Upper lobe of left lung (tissue), 6 donors: ENCODE results near the gene PSMD2. TPM values are rescaled to one million over a fixed set of nuclear protein-coding genes. Genes with fewer than 3 reads are reported as not detected.
"Not testable (repeated sequence)": the region's sequence is repeated elsewhere in the genome, so short reads cannot be mapped to it uniquely, and the experiment has no call there.

Experiments
- ATAC-seq, 2 donors: fragments of 200-7000 bp; cut with Tn5 transposase; one replicate each; pipeline ENCODE4 v1.9.1; 2022; ENCODE audit warnings: mild to moderate bottlenecking in 2 of 2, moderate library complexity in 2 of 2; ENCODE audit not compliant: low FRiP score in 2 of 2
- DNase-seq, 2 donors: peaks; one replicate each; pipeline ENCODE4 v3.0.0-alpha.2; 2019 to 2020
- H3K27ac ChIP-seq, 4 donors: fragments of 200-600 bp; sonication (generic); one replicate each; pipeline ENCODE4 v1.5.1; 2016 to 2019
- H3K27me3 ChIP-seq, 4 donors: fragments of 200-600 bp; sonication (generic); one replicate each; pipeline ENCODE4 v1.5.1; 2017 to 2019
- H3K36me3 ChIP-seq, 4 donors: fragments of 200-600 bp; sonication (generic); one replicate each; pipeline ENCODE4 v1.5.1; 2016 to 2019
- H3K4me1 ChIP-seq, 4 donors: fragments of 200-600 bp; sonication (generic); one replicate each; pipeline ENCODE4 v1.5.1; 2018 to 2019
- H3K4me3 ChIP-seq, 4 donors: fragments of 200-600 bp; sonication (generic); one replicate each; pipeline ENCODE4 v1.5.1; 2017 to 2019; ENCODE audit warnings: mild to moderate bottlenecking in 2 of 4, moderate library complexity in 1 of 4
- H3K9me3 ChIP-seq, 4 donors: fragments of 200-600 bp; sonication (generic); one replicate each; pipeline ENCODE4 v1.5.1; 2018 to 2019
- EP300 ChIP-seq, 4 donors: sonication (generic); formaldehyde crosslinking; IDR thresholded peaks; one replicate each; pipeline ENCODE4 v1.5.1; 2017; ENCODE audit warnings: antibody characterized with exemption in 4 of 4, control low read depth in 2 of 4
- POLR2A ChIP-seq, 4 donors: fragments of 450-650 bp; IDR thresholded peaks; one replicate each; pipeline ENCODE4 v1.5.1; 2016 to 2017; ENCODE audit warnings: antibody characterized with exemption in 4 of 4, mild to moderate bottlenecking in 2 of 4
- POLR2AphosphoS5 ChIP-seq, 2 donors: sonication (generic); formaldehyde crosslinking; IDR thresholded peaks; one replicate each; pipeline ENCODE4 v1.5.1; 2017; ENCODE audit warnings: antibody characterized with exemption in 2 of 2
- WGBS, 2 donors: methylation state at CpG; one replicate each; pipeline ENCODE4 v1.1.5; 2017 to 2018; 5-methylcytosine and 5-hydroxymethylcytosine counted together
- total RNA-seq, 6 donors: library from RNA; depleted of rRNA in 4 of 6; stranded (reverse); fragments of >200 nt in 4 of 6; gene quantifications; one replicate each; pipeline versions ENCODE4 v1.1.0 to v1.2.1, GENCODE V29; 2016 to 2021
- TF ChIP-seq, protein P1 (sequence below), 6 experiments: fragments of 450-650 bp in 4 of 6; fragments of 200-600 bp in 2 of 6; sonication (generic) in 2 of 6; IDR thresholded peaks; one replicate each; pipeline ENCODE4 v1.5.1; 2016 to 2019; ENCODE audit warnings: antibody characterized with exemption in 6 of 6
- donor health status: DM: no; HTN: no; CAD: no; lungs with moderate emphysema.
- donor health status: DM: no; HTN: yes; CAD: no; lungs with severe emphysema.

PSMD2 gene
- total RNA-seq, 6 donors from 2014 or later, result 144 to 259 (median 165) TPM

DNA sequence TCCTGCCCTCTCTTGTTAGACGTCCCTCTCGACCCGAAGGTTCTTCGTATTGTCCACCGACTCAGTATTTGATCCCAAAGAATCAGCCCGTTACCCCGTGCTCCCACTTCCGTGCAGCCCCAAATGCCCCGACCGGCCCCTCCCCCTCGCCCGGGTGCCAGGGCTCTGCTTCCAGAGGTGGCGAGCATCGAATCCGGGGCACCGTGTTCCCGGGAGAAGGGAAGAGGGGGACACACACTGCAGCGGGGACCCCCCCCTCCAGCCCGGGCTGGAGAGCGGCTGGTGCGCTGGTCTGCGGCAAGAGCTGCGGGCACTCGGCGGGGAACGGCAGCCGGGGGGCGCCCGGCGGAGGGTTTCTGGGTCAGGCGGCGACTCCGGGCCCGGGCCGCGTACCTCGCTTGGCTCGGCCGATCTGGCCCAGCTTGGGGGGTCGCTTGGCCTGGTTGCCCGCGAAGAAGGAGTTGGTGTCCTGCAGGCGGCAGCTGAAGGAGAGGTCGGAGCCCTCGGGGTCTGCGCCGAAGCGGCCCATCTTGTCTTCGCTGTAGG is 38.2 kb upstream of the PSMD2 start:
- DNase-seq (peak in 1 of 2 donors; percentile 88), ATAC-seq (no peak)
- no peak overlapping the region for H3K27ac ChIP-seq
- TF ChIP-seq POLR2A (IDR thresholded peaks at IDR 0.05), result no peak
- no peak for TF ChIP-seq POLR2AphosphoS5 (IDR thresholded peaks at IDR 0.05)
- TF ChIP-seq EP300 (IDR thresholded peaks at IDR 0.05), result no peak
- TF ChIP-seq, protein P1, sequence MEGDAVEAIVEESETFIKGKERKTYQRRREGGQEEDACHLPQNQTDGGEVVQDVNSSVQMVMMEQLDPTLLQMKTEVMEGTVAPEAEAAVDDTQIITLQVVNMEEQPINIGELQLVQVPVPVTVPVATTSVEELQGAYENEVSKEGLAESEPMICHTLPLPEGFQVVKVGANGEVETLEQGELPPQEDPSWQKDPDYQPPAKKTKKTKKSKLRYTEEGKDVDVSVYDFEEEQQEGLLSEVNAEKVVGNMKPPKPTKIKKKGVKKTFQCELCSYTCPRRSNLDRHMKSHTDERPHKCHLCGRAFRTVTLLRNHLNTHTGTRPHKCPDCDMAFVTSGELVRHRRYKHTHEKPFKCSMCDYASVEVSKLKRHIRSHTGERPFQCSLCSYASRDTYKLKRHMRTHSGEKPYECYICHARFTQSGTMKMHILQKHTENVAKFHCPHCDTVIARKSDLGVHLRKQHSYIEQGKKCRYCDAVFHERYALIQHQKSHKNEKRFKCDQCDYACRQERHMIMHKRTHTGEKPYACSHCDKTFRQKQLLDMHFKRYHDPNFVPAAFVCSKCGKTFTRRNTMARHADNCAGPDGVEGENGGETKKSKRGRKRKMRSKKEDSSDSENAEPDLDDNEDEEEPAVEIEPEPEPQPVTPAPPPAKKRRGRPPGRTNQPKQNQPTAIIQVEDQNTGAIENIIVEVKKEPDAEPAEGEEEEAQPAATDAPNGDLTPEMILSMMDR (IDR thresholded peaks at IDR 0.05), result no peak
- H3K9me3 ChIP-seq, result no peaks in the 10 kb centered on the region
- 2% methylated on average over 12 to 14 of the region's 49 CpGs for WGBS, 2 donors
- peaks cover 0 to 32% (median 16%) of the 10 kb centered on the region in 4 donors for H3K27me3 ChIP-seq
- peaks cover 30 to 35% (median 32%) of the 10 kb centered on the region in 4 donors for H3K4me1 ChIP-seq
- peaks cover 0 to 3% (median 0%) of the 10 kb centered on the region in 4 donors for H3K36me3 ChIP-seq
- peak overlapping the region in 3 of 4 donors; percentile 49 to 62 (median 55) for H3K4me3 ChIP-seq

DNA sequence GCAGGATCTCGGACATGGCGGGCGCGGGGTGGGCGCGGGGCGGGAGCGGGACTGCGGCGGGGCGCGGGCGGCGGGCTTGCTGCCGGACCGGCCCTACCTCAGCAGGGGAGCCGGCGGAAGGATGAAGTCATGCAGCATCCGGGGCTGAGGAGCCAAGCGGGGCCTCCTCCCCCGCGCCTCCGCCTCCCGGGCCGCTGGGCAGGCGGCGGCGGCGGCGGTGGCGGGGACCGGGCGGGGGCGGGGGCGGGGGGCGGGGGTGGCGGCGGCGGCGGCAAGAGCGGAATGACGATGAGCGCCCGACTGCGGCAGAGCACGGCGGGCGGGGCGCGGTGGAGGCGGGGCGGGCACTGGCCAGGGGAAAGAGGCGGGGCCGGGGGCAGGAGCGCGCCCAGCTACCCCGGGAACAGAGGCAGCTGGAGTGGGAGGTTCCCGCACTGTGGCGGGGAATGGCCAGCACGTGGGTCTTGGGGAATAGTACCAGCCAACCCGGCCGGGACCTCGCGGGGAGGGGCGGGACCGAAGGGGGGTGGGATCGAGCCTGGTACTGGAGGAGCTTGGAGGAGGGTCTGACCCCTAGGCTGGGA is 37.7 kb upstream of the PSMD2 start, which contains the start of gene CAMK2N2:
CAMK2N2 (minus strand) TSS at position 284 of the 584 bp plus-strand sequence; CDS start at position 16, 268 bp downstream.
- peaks cover 0 to 3% (median 0%) of the 10 kb centered on the region in 4 donors for H3K36me3 ChIP-seq
- TF ChIP-seq, protein P1 (IDR thresholded peaks at IDR 0.05), result no peak
- TF ChIP-seq EP300 (IDR thresholded peaks at IDR 0.05) (no peak), POLR2AphosphoS5 (IDR thresholded peaks at IDR 0.05) (no peak)
- peak; percentile 19 to 84 for ATAC-seq
- H3K4me3 ChIP-seq, result peak within 1 kb of the TSS; percentile 5 to 62 (median 52)
- no peak within 1 kb of the TSS for H3K27ac ChIP-seq
- H3K4me1 ChIP-seq, result peaks cover 30 to 35% (median 32%) of the 10 kb centered on the region in 4 donors
- H3K27me3 ChIP-seq, result peaks cover 0 to 32% (median 16%) of the 10 kb centered on the region in 4 donors
- H3K9me3 ChIP-seq, result no peaks in the 10 kb centered on the region
- 0 to 10% methylated on average over 2 to 7 of the region's 67 CpGs for WGBS, 2 donors
- peak; percentile 58 to 92 for DNase-seq

DNA sequence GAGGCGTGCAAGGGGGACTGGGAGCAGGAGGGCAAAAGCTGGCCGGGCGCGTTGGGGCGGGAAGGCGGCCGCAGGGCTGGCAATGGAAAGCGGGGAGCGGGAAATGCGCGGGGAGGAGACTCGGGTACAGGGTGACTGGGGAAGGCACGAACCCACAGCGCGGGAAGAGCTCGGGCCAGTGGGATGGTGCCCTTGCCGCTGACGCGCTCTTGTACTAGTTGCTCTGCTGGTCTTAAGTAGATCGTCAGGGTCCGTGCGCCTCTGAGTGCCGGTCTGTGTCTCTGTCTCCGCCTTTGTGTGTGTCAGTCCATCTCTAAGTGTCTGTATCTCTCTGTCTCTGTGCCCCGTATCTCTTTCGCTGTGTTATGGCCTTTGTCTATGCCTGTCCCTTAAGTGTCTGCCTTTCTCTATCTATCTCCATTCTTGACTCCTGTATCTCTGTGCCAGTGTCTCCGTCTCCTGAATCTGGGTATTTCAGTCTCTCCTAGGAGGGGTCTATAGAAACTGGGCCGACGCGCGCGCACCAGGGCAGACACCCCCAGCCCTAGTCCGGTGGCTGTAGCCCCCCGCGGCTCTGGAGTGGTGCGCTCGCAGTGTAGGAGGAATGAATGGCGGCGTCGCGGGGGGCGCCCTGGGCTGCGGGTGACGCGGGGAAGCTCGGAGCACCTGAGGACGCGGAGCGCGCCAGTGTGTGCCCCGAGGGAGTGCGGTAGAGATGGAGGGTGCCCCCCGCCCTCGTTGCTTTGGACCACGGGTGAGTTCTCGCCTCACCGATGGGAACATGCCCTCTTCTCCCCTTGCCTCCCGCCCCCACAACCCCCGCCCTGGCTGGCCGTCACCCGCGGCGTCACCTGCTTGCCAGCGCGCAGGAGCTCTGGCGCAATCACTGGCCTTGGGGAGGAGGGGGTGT is 36.9 kb upstream of the PSMD2 start:
- Histone ChIP-seq H3K27me3 (peaks cover 0 to 32% (median 16%) of the 10 kb centered on the region in 4 donors), H3K4me3 (peak overlapping the region; percentile 5 to 62 (median 52)), H3K36me3 (peaks cover 0 to 3% (median 0%) of the 10 kb centered on the region in 4 donors), H3K9me3 (no peaks in the 10 kb centered on the region), H3K4me1 (peaks cover 30 to 35% (median 32%) of the 10 kb centered on the region in 4 donors), H3K27ac (no peak overlapping the region)
- DNase-seq, result peak in 1 of 2 donors; percentile 84
- TF ChIP-seq POLR2AphosphoS5 (IDR thresholded peaks at IDR 0.05) (no peak), EP300 (IDR thresholded peaks at IDR 0.05) (no peak), POLR2A (IDR thresholded peaks at IDR 0.05) (no peak)
- TF ChIP-seq, protein P1 (IDR thresholded peaks at IDR 0.05), result no peak
- peak; percentile 2 to 12 for ATAC-seq
- 4 to 6% methylated on average over 36 to 56 of the region's 66 CpGs for WGBS, 2 donors

DNA sequence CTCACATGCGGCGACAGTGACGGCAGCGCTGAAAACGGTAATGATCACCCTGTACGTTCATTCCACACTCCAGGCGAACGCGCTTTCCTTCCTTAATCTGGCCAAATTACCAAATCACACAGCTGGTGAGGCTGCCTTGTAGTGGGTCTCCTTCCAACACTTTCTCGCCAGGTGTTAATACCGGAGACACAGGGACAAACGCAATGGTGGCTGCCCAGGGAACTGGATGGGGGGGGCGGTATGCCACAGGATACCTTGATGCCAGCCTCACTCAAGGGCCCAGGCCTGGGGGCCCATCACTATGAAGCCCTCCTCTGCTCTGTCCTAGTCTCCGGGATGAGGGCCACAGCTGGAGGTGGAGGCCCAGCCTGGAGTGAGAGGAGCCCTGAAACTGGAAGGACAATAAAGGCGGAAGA is 36.3 kb upstream of the PSMD2 start:
- peak overlapping the region in 2 of 4 donors; percentile 55 to 62 for H3K4me3 ChIP-seq
- TF ChIP-seq POLR2A (IDR thresholded peaks at IDR 0.05), result no peak
- TF ChIP-seq POLR2AphosphoS5 (IDR thresholded peaks at IDR 0.05), result no peak
- TF ChIP-seq, protein P1 (IDR thresholded peaks at IDR 0.05), result no peak
- TF ChIP-seq EP300 (IDR thresholded peaks at IDR 0.05), result no peak
- H3K27ac ChIP-seq, result no peak overlapping the region
- DNase-seq (no peak), ATAC-seq (no peak)
- H3K36me3 ChIP-seq, result peaks cover 0 to 3% (median 0%) of the 10 kb centered on the region in 4 donors
- H3K9me3 ChIP-seq, result no peaks in the 10 kb centered on the region
- H3K27me3 ChIP-seq, result peaks cover 0 to 32% (median 16%) of the 10 kb centered on the region in 4 donors
- H3K4me1 ChIP-seq, result peaks cover 30 to 35% (median 32%) of the 10 kb centered on the region in 4 donors
- WGBS, 2 donors, result 15 to 25% methylated on average over 11 to 15 of the region's 15 CpGs

DNA sequence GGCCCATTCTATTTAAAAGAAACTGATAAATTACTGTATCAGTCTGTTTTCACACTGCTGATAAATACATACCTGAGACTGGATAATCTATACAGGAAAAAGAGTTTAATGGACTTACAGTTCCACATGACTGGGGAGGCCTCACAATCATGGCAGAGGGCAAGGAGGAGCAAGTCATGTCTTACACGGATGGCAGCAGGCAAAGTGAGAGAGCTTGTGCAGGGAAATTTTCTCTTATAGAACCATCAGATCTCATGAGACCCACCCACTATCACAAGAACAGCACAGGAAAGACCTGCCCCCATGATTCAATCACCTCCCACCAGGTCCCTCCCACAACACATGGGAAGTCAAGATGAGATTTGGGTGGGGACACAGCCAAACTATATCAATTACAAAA is 31.8 kb upstream of the PSMD2 start:
- 84 to 89% methylated on average over 1 of the region's 1 CpG for WGBS, 2 donors
- not testable (repeated sequence) for H3K27ac ChIP-seq, H3K9me3 ChIP-seq, DNase-seq, H3K36me3 ChIP-seq, H3K27me3 ChIP-seq, H3K4me1 ChIP-seq, H3K4me3 ChIP-seq, ATAC-seq
